ENCODE data around the gene SFSWAP.

GRCh38 chr12:131728720-131729119 is 17.8 kb downstream of the SFSWAP start:
- TF ChIP-seq TCF12 (IDR thresholded peaks at IDR 0.05; ENCODE audit: low read depth), result no peak
- TF ChIP-seq RAD21 (IDR thresholded peaks at IDR 0.05; ENCODE audit: low read depth), result no peak
- no peak for TF ChIP-seq TEAD4 (IDR thresholded peaks at IDR 0.05)
- TF ChIP-seq CREB1 (IDR thresholded peaks at IDR 0.05; ENCODE audit: low read depth), result no peak
- no peak for TF ChIP-seq YY1 (IDR thresholded peaks at IDR 0.05; ENCODE audit: low read depth)
- no peak for TF ChIP-seq NFIC (IDR thresholded peaks at IDR 0.05)
- TF ChIP-seq MAX (IDR thresholded peaks at IDR 0.05), result no peak
- no peak for TF ChIP-seq USF1 (IDR thresholded peaks at IDR 0.05)
- TF ChIP-seq REST (IDR thresholded peaks at IDR 0.05; ENCODE audit: low read depth), result no peak
- no peak for TF ChIP-seq CEBPB (IDR thresholded peaks at IDR 0.05)
- no peak for TF ChIP-seq ZBTB7A (IDR thresholded peaks at IDR 0.05; ENCODE audit: low read depth)
- TF ChIP-seq FOXM1 (IDR thresholded peaks at IDR 0.05; ENCODE audit: borderline replicate concordance, low read depth), result no peak
- no peak for TF ChIP-seq EP300 (IDR thresholded peaks at IDR 0.05; ENCODE audit: borderline replicate concordance)

Measured in Ishikawa (cell line).